Breast epithelium (tissue), 4 donors: ENCODE data around the gene TYMS. TPM values are rescaled to one million over a fixed set of nuclear protein-coding genes. Genes with fewer than 3 reads are reported as not detected.

Experiments used
- DNase-seq, 2 donors: peaks; one replicate each; pipeline ENCODE4 v3.0.0-alpha.2; 2019; ENCODE audit warnings: low spot score in 2 of 2
- H3K27ac ChIP-seq, 2 donors: fragments of 200-600 bp; sonication (generic) in 1 of 2; one replicate each; pipeline ENCODE4 v1.5.1; 2016 to 2019; ENCODE audit warnings: mild to moderate bottlenecking in 1 of 2
- H3K27me3 ChIP-seq, 2 donors: fragments of 200-600 bp; sonication (generic) in 1 of 2; one replicate each; pipeline versions ENCODE4 v1.5.1 to v1.6.0; 2017 to 2019; ENCODE audit warnings: control low read depth in 1 of 2, mild to moderate bottlenecking in 1 of 2
- H3K36me3 ChIP-seq: fragments of 200-600 bp; one replicate; pipeline ENCODE4 v1.5.1; 2019
- H3K4me1 ChIP-seq, 2 donors: fragments of 200-600 bp; sonication (generic); one replicate each; pipeline ENCODE4 v1.5.1; 2016 to 2019; ENCODE audit warnings: control low read depth in 1 of 2
- H3K4me3 ChIP-seq, 3 donors: fragments of 200-600 bp; sonication (generic); 1 replicate in 2 of 3; 2 replicates in 1 of 3; pipeline ENCODE4 v1.5.1; 2016 to 2019; ENCODE audit warnings: mild to moderate bottlenecking in 3 of 3, moderate library complexity in 2 of 3
- H3K9me3 ChIP-seq, 2 donors: fragments of 200-600 bp; sonication (generic) in 1 of 2; one replicate each; pipeline ENCODE4 v1.5.1; 2016 to 2019; ENCODE audit warnings: control low read depth in 1 of 2
- POLR2A ChIP-seq: fragments of 450-650 bp; IDR thresholded peaks from one replicate; pipeline ENCODE4 v1.6.1; 2016; ENCODE audit warnings: antibody characterized with exemption, mild to moderate bottlenecking, moderate library complexity
- POLR2AphosphoS5 ChIP-seq, 3 donors: sonication (generic); formaldehyde crosslinking; IDR thresholded peaks; one replicate each; pipeline ENCODE4 v1.6.1; 2017; ENCODE audit warnings: antibody characterized with exemption in 3 of 3
- intact Hi-C: fragments of 100-400 bp; cut with DNase I; formaldehyde crosslinking; loops from one replicate; pipeline ENCODE4 v1.15.1; 2023; ENCODE audit warnings: low total_unique reads
- total RNA-seq, 3 donors: library from RNA; depleted of rRNA; stranded (reverse); fragments of >200 nt; gene quantifications; one replicate each; pipeline ENCODE4 v1.1.0, GENCODE V29; 2016
- TF ChIP-seq, protein P1 (sequence below), 3 donors: fragments of 450-650 bp; IDR thresholded peaks; one replicate each; pipeline ENCODE4 v1.5.1; 2016 to 2017; ENCODE audit warnings: antibody characterized with exemption in 3 of 3, mild to moderate bottlenecking in 3 of 3, moderate library complexity in 3 of 3

The TYMS gene
- total RNA-seq, 3 donors from 2014 or later = 1.3 to 2.1 (median 2.0) TPM

- TF ChIP-seq POLR2A = no peak
- TF ChIP-seq, protein P1, sequence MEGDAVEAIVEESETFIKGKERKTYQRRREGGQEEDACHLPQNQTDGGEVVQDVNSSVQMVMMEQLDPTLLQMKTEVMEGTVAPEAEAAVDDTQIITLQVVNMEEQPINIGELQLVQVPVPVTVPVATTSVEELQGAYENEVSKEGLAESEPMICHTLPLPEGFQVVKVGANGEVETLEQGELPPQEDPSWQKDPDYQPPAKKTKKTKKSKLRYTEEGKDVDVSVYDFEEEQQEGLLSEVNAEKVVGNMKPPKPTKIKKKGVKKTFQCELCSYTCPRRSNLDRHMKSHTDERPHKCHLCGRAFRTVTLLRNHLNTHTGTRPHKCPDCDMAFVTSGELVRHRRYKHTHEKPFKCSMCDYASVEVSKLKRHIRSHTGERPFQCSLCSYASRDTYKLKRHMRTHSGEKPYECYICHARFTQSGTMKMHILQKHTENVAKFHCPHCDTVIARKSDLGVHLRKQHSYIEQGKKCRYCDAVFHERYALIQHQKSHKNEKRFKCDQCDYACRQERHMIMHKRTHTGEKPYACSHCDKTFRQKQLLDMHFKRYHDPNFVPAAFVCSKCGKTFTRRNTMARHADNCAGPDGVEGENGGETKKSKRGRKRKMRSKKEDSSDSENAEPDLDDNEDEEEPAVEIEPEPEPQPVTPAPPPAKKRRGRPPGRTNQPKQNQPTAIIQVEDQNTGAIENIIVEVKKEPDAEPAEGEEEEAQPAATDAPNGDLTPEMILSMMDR (IDR thresholded peaks at IDR 0.05) = no peak
- TF ChIP-seq POLR2AphosphoS5 (IDR thresholded peaks at IDR 0.05) = no peak
- Histone ChIP-seq H3K27ac (no peak overlapping the region), H3K9me3 (no peaks in the 10 kb centered on the region), H3K4me1 (no peaks in the 10 kb centered on the region), H3K4me3 (no peak overlapping the region), H3K36me3 (no peaks in the 10 kb centered on the region), H3K27me3 (no peaks in the 10 kb centered on the region)
- intact Hi-C loops = no loop called here
- DNase-seq = no peak
Observed at GRCh38 chr18:659597-659996, 2.1 kb downstream of the TYMS start.

DNA sequence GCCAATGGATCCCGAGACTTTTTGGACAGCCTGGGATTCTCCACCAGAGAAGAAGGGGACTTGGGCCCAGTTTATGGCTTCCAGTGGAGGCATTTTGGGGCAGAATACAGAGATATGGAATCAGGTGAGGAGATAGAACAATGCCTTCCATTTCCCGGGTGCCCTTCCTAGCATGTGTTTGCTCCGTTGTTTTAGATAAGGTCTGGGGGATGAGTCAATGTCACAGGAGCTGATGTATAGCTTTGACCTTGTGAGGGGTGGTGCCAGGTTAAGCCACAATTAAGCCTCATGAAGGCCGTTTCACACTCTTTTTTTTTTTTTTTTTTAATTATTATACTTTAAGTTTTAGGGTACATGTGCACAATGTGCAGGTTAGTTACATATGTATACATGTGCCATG is 4.7 kb downstream of the TYMS start:
- Histone ChIP-seq H3K4me1 (no peaks in the 10 kb centered on the region), H3K27ac (no peak overlapping the region), H3K27me3 (no peaks in the 10 kb centered on the region), H3K9me3 (no peaks in the 10 kb centered on the region), H3K36me3 (no peaks in the 10 kb centered on the region), H3K4me3 (no peak overlapping the region)
- intact Hi-C loops = no loop called here
- no peak for DNase-seq
- TF ChIP-seq, protein P1 (IDR thresholded peaks at IDR 0.05) = no peak
- TF ChIP-seq POLR2A (no peak), POLR2AphosphoS5 (IDR thresholded peaks at IDR 0.05) (no peak)

DNA sequence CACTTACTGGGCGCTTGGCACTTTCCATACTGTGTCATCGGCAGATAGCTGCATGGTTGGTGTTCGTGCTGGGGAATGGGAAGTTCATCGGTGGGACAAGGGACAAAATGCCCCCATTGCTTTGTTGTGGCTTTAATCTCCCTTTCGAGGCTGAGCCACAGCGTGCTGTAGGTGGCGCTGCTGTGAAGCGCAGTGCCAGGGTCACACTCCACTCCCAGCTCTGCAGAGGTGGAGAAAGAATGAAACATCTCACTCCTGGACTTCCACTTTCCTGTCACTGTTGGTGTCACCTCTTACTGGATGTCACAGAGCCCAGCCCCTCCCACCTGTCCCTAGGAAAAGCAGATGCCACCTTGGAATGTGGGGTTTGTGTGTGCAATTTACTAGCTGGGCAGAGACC is 8.7 kb downstream of the TYMS start:
- Histone ChIP-seq H3K4me3 (no peak overlapping the region), H3K9me3 (no peaks in the 10 kb centered on the region), H3K36me3 (no peaks in the 10 kb centered on the region), H3K27me3 (no peaks in the 10 kb centered on the region), H3K27ac (no peak overlapping the region), H3K4me1 (no peaks in the 10 kb centered on the region)
- no peak for TF ChIP-seq POLR2AphosphoS5 (IDR thresholded peaks at IDR 0.05)
- TF ChIP-seq, protein P1 (IDR thresholded peaks at IDR 0.05) = no peak
- TF ChIP-seq POLR2A = no peak
- DNase-seq = no peak
- intact Hi-C loops = no loop called here

GRCh38 chr18:666628-667027 is 9.2 kb downstream of the TYMS start:
- no peak overlapping the region for H3K4me3 ChIP-seq
- H3K36me3 ChIP-seq = no peaks in the 10 kb centered on the region
- H3K4me1 ChIP-seq = no peaks in the 10 kb centered on the region
- no peaks in the 10 kb centered on the region for H3K27me3 ChIP-seq
- TF ChIP-seq, protein P1 (IDR thresholded peaks at IDR 0.05) = no peak
- TF ChIP-seq POLR2A (no peak), POLR2AphosphoS5 (IDR thresholded peaks at IDR 0.05) (no peak)
- intact Hi-C loops = no loop called here
- H3K27ac ChIP-seq = no peak overlapping the region
- no peaks in the 10 kb centered on the region for H3K9me3 ChIP-seq
- DNase-seq = no peak

DNA sequence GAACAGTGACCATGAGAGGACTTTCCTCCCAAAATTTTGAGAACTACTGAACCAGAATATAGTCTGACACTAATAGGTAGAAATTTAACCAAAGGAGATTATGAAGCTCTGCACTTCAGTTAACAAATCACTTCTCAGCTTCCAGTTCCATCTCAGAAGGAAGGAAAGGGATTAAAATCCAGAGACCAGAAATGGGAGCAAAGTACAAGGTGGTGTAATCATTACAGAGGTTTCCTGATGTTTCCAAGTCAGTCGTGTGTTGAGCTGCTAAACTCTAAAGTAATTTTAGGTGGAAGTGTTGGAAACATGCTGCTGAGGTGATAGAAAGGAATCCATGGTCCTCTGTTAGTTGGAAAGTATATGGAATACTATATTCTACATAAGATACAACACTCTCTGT is 10.8 kb downstream of the TYMS start:
- TF ChIP-seq POLR2A (no peak), POLR2AphosphoS5 (IDR thresholded peaks at IDR 0.05) (no peak)
- TF ChIP-seq, protein P1 (IDR thresholded peaks at IDR 0.05) = no peak
- no peaks in the 10 kb centered on the region for H3K36me3 ChIP-seq
- H3K9me3 ChIP-seq = no peaks in the 10 kb centered on the region
- H3K4me1 ChIP-seq = no peaks in the 10 kb centered on the region
- H3K4me3 ChIP-seq = no peak overlapping the region
- no peak for DNase-seq
- intact Hi-C loops = no loop called here
- no peaks in the 10 kb centered on the region for H3K27me3 ChIP-seq
- H3K27ac ChIP-seq = no peak overlapping the region
